Measurements from ENCODE around the gene ZNF25.

DNA sequence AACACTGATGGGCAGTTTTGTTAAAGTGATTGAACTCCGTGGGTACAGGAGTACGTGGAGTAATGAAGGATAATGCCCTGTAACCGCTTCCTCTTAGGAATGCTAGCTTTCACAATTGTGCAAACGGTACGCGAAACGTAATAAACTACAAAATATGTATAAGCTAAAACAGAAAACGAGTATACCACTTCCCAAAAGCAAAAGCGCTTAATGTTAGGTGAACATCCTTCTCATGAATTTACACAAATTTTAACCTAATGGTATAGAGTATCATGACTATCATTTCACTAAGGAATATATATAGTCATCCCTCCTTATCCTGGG, 395 bp upstream of the ZNF25 start:
- TF ChIP-seq CTCF (conservative IDR thresholded peaks at IDR 0.05; ENCODE audit: low read depth in 2 of 2) (no peak), EZH2 (IDR thresholded peaks at IDR 0.05; ENCODE audit: low read depth, unreplicated experiment) (no peak), ZNF331 (CRISPR knock-in tag; IDR thresholded peaks at IDR 0.05; ENCODE audit: low read depth) (no peak), POLR2AphosphoS5 (IDR thresholded peaks at IDR 0.05; ENCODE audit: low read depth) (no peak), EZH2phosphoT487 (IDR thresholded peaks at IDR 0.05; ENCODE audit: unreplicated experiment) (no peak)
- TF ChIP-seq, protein P1, sequence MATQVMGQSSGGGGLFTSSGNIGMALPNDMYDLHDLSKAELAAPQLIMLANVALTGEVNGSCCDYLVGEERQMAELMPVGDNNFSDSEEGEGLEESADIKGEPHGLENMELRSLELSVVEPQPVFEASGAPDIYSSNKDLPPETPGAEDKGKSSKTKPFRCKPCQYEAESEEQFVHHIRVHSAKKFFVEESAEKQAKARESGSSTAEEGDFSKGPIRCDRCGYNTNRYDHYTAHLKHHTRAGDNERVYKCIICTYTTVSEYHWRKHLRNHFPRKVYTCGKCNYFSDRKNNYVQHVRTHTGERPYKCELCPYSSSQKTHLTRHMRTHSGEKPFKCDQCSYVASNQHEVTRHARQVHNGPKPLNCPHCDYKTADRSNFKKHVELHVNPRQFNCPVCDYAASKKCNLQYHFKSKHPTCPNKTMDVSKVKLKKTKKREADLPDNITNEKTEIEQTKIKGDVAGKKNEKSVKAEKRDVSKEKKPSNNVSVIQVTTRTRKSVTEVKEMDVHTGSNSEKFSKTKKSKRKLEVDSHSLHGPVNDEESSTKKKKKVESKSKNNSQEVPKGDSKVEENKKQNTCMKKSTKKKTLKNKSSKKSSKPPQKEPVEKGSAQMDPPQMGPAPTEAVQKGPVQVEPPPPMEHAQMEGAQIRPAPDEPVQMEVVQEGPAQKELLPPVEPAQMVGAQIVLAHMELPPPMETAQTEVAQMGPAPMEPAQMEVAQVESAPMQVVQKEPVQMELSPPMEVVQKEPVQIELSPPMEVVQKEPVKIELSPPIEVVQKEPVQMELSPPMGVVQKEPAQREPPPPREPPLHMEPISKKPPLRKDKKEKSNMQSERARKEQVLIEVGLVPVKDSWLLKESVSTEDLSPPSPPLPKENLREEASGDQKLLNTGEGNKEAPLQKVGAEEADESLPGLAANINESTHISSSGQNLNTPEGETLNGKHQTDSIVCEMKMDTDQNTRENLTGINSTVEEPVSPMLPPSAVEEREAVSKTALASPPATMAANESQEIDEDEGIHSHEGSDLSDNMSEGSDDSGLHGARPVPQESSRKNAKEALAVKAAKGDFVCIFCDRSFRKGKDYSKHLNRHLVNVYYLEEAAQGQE (IDR thresholded peaks at IDR 0.05; ENCODE audit: unreplicated experiment), result no peak

All from GM23338 (cell line).